ENCODE measurements around the gene SERPINE2. TPM values are rescaled to one million over a fixed set of nuclear protein-coding genes. Genes with fewer than 3 reads are reported as not detected.

Gene SERPINE2
- total and polyA plus RNA-seq, 7 donors: 2.1 to 20.8 (median 2.7) TPM

DNA sequence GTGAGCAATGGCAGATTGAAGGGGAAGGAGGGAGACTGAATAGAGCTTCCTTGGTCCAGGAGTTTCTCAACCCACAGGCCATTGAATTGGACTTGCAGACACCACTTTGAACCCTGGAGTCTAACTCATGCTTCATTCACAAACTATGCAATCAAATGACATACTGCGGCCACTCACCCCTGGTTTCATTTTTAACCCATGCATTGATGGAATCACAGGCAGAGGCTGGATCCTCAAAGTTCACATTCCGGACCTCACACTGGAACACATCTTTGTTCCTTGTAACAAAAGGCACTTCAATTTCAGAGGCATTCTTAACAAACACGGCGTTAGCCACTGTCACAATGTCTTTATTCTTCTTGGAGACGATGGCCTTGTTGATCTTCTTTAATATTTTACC is 41.1 kb downstream of the SERPINE2 start:
- DNase-seq (no peak), ATAC-seq (no peak)
- Histone ChIP-seq H3K27ac (no peak overlapping the region), H3K27me3 (ENCODE audit: insufficient read depth in 3 of 3, low read length in 2 of 3) (no peaks in the 10 kb centered on the region), H3K4me3 (no peak overlapping the region), H3K9me3 (no peaks in the 10 kb centered on the region), H3K36me3 (ENCODE audit: insufficient read depth in 1 of 2, low read depth in 1 of 2) (no peaks in the 10 kb centered on the region), H3K4me1 (peaks cover 9% of the 10 kb centered on the region)
- TF ChIP-seq, protein P1, sequence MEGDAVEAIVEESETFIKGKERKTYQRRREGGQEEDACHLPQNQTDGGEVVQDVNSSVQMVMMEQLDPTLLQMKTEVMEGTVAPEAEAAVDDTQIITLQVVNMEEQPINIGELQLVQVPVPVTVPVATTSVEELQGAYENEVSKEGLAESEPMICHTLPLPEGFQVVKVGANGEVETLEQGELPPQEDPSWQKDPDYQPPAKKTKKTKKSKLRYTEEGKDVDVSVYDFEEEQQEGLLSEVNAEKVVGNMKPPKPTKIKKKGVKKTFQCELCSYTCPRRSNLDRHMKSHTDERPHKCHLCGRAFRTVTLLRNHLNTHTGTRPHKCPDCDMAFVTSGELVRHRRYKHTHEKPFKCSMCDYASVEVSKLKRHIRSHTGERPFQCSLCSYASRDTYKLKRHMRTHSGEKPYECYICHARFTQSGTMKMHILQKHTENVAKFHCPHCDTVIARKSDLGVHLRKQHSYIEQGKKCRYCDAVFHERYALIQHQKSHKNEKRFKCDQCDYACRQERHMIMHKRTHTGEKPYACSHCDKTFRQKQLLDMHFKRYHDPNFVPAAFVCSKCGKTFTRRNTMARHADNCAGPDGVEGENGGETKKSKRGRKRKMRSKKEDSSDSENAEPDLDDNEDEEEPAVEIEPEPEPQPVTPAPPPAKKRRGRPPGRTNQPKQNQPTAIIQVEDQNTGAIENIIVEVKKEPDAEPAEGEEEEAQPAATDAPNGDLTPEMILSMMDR (IDR thresholded peaks at IDR 0.05): no peak
- WGBS, 3 donors: 85 to 96% (median 93%) methylated on average over 5 of the region's 5 CpGs
- intact Hi-C loops (cut with DNase I): loop anchor here in 1 of 2 donors (5.0 kb wide), 1 partner anchor 39 kb away; the partner anchor contains the start of gene SERPINE2

DNA sequence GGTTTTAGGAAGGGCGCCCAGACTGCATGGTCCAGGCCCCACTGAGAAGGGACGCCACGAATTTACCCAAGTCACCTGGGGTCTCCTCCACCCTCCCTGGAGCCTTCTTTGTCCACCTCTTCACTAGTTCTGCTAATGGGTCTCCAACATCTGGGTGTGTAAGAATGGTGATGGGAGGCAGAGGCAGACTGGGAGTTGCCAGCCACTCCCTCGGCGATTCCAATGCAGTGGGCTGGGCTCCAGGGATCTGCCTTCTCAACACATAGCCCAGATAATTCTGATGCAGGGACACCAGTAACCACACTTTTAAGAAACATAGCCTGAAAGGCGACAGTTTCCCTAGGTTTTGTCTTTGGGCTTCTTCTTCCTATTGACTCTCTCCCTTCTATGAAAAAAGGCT is 42.7 kb downstream of the SERPINE2 start:
- 87 to 91% (median 88%) methylated on average over 6 of the region's 6 CpGs for WGBS, 3 donors
- intact Hi-C loops (cut with DNase I): loop anchor here in 1 of 2 donors (5.0 kb wide), 1 partner anchor 41 kb away; the partner anchor contains the start of gene SERPINE2
- Histone ChIP-seq H3K4me3 (no peak overlapping the region), H3K4me1 (peaks cover 9% of the 10 kb centered on the region), H3K9me3 (no peaks in the 10 kb centered on the region), H3K27ac (no peak overlapping the region), H3K36me3 (ENCODE audit: insufficient read depth in 1 of 2, low read depth in 1 of 2) (no peaks in the 10 kb centered on the region), H3K27me3 (ENCODE audit: insufficient read depth in 3 of 3, low read length in 2 of 3) (no peaks in the 10 kb centered on the region)
- TF ChIP-seq, protein P1 (IDR thresholded peaks at IDR 0.05): no peak
- DNase-seq (no peak), ATAC-seq (no peak)

DNA sequence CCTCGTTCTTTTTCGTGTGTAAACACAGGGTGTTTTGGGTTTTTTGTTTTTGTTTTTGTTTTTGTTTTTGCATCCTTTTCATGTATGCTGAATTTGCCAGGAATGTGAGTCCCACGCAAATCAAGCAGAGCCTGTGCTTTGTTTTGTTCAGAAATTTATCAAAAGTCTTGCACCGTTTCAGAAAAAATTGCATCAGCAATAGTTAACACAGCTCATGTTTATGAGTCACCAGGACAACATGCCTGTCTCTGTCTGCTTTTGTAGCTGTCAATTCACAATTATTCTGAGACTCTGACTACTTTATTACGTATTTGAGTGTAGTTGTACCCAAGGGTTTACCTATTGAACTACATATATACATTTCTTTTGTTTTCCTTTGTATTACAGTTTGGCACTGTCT is 43.5 kb downstream of the SERPINE2 start:
- TF ChIP-seq, protein P1 (IDR thresholded peaks at IDR 0.05): no peak
- ATAC-seq: no peak
- Histone ChIP-seq H3K4me1 (peaks cover 9% of the 10 kb centered on the region), H3K36me3 (ENCODE audit: insufficient read depth in 1 of 2, low read depth in 1 of 2) (no peaks in the 10 kb centered on the region), H3K9me3 (no peaks in the 10 kb centered on the region), H3K27ac (no peak overlapping the region), H3K27me3 (ENCODE audit: insufficient read depth in 3 of 3, low read length in 2 of 3) (no peaks in the 10 kb centered on the region), H3K4me3 (no peak overlapping the region)
- DNase-seq: no peak
- intact Hi-C loops (cut with DNase I): loop anchor here (2.0 to 5.0 kb wide), 2 partner anchors 42 to 289 kb away; partner anchors contain the start of gene SERPINE2 (in 1 of the 2)
- WGBS, 3 donors: 76 to 88% (median 84%) methylated on average over 5 of the region's 5 CpGs

DNA sequence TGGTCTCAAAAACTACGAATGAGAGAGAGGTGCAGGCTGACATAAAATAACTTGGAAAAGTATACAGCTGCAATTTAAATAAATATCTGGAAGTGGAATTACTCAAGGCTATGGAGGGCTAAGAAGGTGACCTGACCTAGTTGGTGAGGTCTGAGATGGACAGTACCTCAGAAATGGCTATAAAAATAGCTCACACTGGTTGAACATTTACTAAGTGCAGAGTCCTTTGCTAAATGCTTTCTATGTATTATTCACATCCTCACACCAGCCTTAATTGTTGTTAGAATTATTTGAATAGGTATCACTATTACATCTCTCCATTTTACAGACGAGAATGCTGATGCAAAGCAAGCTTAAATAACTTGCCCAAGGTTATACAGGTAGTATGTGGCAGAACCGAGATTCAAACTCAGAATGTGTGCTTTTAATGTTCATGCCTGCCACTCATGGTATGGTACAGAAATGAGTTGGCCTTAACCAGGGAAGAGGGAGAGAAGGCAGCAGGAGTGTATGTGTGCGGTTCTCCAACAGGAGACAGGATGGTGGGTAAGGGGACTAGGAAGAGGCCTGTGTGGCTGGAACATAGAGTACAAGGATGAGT is 44.4 kb downstream of the SERPINE2 start:
- Histone ChIP-seq H3K9me3 (no peaks in the 10 kb centered on the region), H3K36me3 (ENCODE audit: insufficient read depth in 1 of 2, low read depth in 1 of 2) (no peaks in the 10 kb centered on the region), H3K4me1 (peaks cover 3% of the 10 kb centered on the region), H3K27ac (no peak overlapping the region), H3K27me3 (ENCODE audit: insufficient read depth in 3 of 3, low read length in 2 of 3) (no peaks in the 10 kb centered on the region), H3K4me3 (no peak overlapping the region)
- no peak for ATAC-seq
- intact Hi-C loops (cut with DNase I): loop anchor here (2.0 to 5.0 kb wide), 2 partner anchors 43 to 290 kb away; partner anchors contain the start of gene SERPINE2 (in 1 of the 2)
- 94 to 100% (median 94%) methylated on average over 4 of the region's 4 CpGs for WGBS, 3 donors
- TF ChIP-seq, protein P1 (IDR thresholded peaks at IDR 0.05): no peak
- no peak for DNase-seq

Data from psoas muscle (tissue), 8 donors.